Measurements from ENCODE around the gene TBX3.
A peak's percentile ranks its signal among the peaks of the same experiment; 100 is the strongest.

Gene TBX3

GRCh38 chr12:114673901-114674250, 10.1 kb downstream of the TBX3 start:
- no peak for TF ChIP-seq CTCF (IDR thresholded peaks at IDR 0.05; ENCODE audit: low read depth, low read length)
- Histone ChIP-seq H3K4me3 (ENCODE audit: low read depth, low read length) (no peak overlapping the region), H3K27me3 (ENCODE audit: insufficient read depth, low read depth, severe bottlenecking) (peaks cover 49% of the 10 kb centered on the region), H3K36me3 (no peaks in the 10 kb centered on the region), H3K27ac (no peak overlapping the region), H3K9me3 (ENCODE audit: severe bottlenecking) (no peaks in the 10 kb centered on the region)
- no peak for DNase-seq

GRCh38 chr12:114673169-114673833, 10.7 kb downstream of the TBX3 start:
- Histone ChIP-seq H3K4me3 (ENCODE audit: low read depth, low read length) (no peak overlapping the region), H3K27me3 (ENCODE audit: insufficient read depth, low read depth, severe bottlenecking) (peaks cover 44% of the 10 kb centered on the region), H3K36me3 (no peaks in the 10 kb centered on the region), H3K9me3 (ENCODE audit: severe bottlenecking) (no peaks in the 10 kb centered on the region), H3K27ac (no peak overlapping the region)
- DNase-seq: no peak
- no peak for TF ChIP-seq CTCF (IDR thresholded peaks at IDR 0.05; ENCODE audit: low read depth, low read length)

- H3K27ac ChIP-seq: no peak overlapping the region
- H3K9me3 ChIP-seq (ENCODE audit: severe bottlenecking): no peaks in the 10 kb centered on the region
- DNase-seq: no peak
- no peak overlapping the region for H3K4me3 ChIP-seq (ENCODE audit: low read depth, low read length)
- H3K27me3 ChIP-seq (ENCODE audit: insufficient read depth, low read depth, severe bottlenecking): peaks cover 46% of the 10 kb centered on the region
- TF ChIP-seq CTCF (IDR thresholded peaks at IDR 0.05; ENCODE audit: low read depth, low read length): no peak
- H3K36me3 ChIP-seq: no peaks in the 10 kb centered on the region
Measured at GRCh38 chr12:114672817-114673168, 11.2 kb downstream of the TBX3 start.

GRCh38 chr12:114671443-114672411, 12.2 kb downstream of the TBX3 start:
- Histone ChIP-seq H3K36me3 (no peaks in the 10 kb centered on the region), H3K27me3 (ENCODE audit: insufficient read depth, low read depth, severe bottlenecking) (peaks cover 53% of the 10 kb centered on the region), H3K27ac (no peak overlapping the region), H3K9me3 (ENCODE audit: severe bottlenecking) (no peaks in the 10 kb centered on the region), H3K4me3 (ENCODE audit: low read depth, low read length) (peak overlapping the region; percentile 33)
- DNase-seq: no peak
- TF ChIP-seq CTCF (IDR thresholded peaks at IDR 0.05; ENCODE audit: low read depth, low read length): no peak

GRCh38 chr12:114671066-114671442, 12.9 kb downstream of the TBX3 start:
- no peak for DNase-seq
- Histone ChIP-seq H3K9me3 (ENCODE audit: severe bottlenecking) (no peaks in the 10 kb centered on the region), H3K36me3 (no peaks in the 10 kb centered on the region), H3K27ac (no peak overlapping the region), H3K4me3 (ENCODE audit: low read depth, low read length) (no peak overlapping the region), H3K27me3 (ENCODE audit: insufficient read depth, low read depth, severe bottlenecking) (peaks cover 53% of the 10 kb centered on the region)
- TF ChIP-seq CTCF (IDR thresholded peaks at IDR 0.05; ENCODE audit: low read depth, low read length): no peak
